Hematopoietic multipotent progenitor cell treated with erythropoietin and hydrocortisone succinate and interleukin-3 and kit ligand, for 15 days (in vitro differentiated cells): ENCODE measurements around the gene GOPC.

ENCODE experiments used
- DNase-seq: peaks from one replicate; pipeline ENCODE4 v3.0.0-alpha.2; 2015; ENCODE audit warnings: low spot score

The GOPC gene

DNA sequence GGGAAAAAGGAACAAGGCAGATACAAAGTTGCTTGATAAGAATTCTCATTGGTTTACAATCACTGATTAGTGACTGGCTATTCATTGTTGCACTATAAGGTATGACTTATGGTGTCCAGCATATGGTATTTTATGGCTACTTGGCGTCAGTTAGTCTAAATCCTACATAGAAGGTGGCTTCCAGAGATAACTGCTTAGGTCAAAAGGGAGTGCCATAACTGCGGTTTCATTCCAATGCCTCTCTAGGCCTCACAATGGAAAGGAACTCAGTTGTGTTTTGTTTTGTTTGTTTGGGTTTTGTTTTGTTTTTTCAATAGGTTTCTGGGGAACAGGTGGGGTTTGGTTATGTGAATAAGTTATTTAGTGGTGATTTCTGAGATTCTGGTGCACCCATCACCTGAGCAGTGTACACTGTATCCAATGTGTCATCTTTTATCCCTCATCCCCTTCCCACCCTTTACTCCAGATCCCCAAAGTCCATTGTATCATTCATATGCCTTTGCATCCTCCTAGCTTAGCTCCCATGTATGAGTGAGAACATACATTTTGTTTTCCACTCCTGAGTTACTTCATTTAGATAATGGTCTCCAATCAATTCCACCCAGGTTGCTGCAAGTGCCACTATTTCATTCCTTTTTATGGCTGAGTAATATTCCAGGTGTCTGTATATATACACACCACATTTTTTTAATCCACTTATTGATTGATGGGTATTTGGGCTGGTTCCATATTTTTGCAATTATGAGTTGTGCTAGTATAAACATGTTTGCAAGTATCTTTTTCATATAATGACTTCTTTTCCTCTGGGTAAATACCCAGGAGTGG lies 7.0 kb downstream of the GOPC start:
- no peak for DNase-seq

DNA sequence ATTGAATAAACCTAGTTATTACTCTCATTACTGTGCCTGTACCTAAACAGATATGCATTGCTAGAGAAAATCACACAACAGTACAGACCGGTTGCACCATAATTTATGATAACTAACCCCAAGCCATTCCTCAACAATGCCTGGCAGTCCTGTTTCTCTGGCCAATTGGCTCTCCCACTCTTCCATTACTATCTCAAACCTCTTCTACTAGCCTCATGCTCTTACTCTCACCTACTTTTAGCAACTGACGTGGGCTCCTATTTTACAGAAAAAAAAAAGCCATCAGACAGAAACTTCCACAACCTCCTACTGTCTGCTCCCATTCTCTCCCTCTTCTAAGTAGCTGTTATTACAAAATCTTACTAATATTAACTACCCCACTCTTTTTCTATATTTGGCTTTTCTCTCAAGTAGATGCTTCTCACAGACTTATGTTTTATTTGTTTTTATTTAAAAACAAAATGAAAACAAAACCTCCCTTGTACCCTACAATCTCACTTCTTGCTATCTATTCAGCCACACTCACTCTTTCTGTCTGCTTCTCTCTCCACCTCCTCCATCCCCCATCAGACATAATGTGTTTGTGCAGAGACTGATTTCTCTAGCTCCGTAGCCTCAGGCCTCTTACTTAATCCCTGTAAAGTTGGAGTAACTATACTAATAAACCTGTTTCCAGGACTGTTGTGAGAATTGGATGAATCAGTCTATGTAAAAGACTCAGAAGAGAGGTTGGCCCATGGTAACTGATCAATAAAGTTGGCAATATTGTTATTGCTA lies 9.1 kb downstream of the GOPC start:
- no peak for DNase-seq

DNA sequence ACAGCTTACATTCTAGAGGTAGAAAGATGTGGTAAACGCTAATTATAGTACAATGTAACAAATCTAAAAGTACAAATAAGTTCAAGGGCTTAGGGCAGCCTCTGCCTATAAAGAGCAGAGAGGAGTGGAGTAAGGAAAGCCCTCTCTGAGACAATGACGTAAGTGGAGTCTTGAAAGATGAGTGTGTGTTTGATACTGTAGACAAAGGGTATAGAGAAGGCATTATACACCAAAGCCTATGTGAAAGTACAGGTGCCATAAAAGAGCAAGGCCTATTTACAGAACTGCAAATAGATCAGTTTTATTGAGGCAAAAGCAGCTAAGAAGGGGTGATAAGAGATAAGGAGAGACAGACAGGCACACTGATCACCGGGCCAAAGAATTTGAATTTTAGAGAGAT lies 10.9 kb downstream of the GOPC start:
- DNase-seq, result no peak

DNA sequence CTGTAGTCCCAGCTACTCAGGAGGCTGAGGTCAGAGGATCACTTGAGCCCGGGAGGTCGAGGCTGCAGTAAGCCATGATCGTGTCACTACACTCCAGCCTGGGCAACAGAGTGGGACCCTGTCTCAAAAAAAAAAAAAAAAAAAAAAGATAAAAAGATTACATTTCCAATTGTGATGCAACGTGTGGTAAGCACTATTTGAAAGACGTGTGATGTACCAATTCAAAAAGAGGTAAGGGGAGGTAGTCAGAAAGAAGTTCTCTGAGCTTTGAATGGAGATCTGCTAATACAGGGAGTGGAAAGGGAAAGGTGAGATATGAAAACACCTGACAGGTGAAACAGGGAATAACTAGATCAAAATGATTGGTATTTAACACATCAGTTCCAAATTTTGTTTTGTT lies 11.9 kb downstream of the GOPC start:
- no peak for DNase-seq

DNA sequence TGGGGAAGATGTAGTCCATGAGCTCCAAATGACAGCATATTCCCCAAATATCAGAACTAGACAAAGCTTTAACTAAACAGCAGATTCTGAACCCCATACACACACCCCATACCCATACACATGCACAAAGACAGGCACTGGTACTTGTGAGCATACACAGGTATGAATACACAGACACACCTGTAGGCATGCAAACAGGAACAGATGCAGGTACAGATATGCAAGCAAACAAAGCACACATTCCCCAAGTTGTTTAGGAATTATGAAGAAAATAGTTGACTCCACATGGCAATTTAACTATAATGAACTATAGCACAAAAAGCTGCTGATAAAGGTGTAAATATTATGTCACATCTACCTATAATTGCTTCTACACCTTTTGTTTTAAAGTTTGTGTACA lies 16.7 kb downstream of the GOPC start:
- no peak for DNase-seq

DNA sequence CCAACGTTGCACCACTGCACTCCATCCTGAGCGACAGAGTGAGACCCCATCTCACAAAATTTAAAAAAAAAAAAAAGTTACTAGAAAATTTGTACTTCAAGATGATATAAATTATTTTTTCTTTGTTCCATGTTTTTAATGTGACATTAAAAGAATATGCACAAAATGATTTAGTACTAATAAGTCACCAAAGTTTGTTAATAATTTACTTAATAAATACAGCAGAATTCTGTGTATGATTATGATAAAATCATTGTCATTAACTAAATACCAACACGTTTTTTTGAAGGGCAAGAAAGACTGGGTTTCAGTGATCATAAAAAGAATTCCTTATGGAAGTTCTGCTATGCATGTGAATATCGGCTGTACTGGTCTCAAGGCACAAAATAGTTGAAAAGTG lies 28.1 kb downstream of the GOPC start:
- no peak for DNase-seq

DNA sequence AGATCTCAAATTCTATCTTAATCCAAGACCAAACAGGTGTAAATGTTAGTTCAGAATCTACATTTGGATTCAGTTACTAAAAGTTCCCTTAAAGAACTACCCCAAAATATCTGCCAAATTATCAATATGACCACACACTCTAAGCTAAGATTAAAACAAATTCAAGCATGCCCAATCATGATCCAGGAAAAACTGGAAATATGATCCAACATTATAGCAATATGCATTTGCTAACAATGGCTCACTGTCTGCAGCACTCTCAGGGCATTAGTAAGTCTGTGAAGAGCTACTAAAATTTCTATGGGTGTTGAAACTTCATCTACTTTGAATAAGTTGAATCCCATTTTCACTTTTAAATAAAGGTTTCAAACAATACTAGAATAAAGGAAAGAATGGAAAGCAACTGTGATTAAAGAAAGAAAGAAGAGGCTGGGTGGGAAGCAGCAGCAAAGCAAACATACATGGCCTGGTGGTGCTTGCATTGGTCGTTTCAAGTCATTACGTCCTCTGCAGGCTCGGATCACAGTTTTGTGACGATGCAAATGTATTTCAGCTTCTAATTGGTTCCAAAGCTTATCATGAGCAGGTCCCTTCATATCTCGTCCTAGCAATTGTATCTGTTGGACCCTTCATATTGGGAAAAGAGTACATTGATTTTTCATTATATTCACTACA lies 29.2 kb downstream of the GOPC start:
- DNase-seq, result no peak

DNA sequence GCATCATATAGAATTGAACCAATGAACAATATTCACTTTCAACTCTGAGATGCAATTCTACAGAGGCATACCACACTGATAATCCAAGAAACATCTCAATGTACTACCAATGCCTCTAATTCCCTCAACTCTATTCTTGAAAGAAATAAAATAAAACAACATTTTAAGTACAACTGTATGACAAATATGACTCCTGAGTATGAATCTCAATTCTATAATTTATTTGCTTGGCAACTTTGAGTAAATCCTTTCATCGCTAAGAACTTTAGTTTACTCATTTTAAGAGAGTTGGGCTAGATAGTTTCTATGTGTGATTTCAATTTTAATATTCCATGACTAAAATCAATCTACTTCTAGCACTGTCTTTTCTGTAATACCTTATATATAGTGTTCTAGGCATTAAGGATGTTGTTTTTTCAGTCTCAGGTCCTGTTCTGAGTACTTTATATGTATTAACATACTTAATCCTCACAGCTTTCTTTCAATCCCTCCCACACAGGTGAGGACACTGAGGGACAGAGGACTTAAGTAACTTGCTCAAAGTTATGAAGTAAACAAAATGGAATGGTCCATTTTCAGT lies 33.4 kb downstream of the GOPC start:
- DNase-seq, result no peak

DNA sequence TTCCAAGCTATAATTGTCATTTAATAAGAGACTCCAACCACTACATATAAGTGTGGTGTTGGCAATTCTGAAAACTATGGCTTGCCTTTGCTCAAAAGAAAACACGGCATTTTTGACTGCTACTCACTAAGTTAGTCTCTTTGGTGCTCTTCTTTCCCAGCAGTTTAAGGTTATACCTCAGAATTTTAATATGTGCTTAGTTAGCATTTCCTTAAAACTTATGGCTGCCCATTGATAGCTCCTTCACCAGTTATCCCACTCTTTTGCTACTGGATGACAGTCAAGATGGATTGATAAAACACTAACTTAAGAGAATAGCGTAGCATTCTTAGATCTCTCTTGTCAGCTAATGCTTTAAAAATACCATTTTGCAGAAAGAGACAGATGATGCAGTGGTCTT lies 34.1 kb downstream of the GOPC start:
- no peak for DNase-seq

DNA sequence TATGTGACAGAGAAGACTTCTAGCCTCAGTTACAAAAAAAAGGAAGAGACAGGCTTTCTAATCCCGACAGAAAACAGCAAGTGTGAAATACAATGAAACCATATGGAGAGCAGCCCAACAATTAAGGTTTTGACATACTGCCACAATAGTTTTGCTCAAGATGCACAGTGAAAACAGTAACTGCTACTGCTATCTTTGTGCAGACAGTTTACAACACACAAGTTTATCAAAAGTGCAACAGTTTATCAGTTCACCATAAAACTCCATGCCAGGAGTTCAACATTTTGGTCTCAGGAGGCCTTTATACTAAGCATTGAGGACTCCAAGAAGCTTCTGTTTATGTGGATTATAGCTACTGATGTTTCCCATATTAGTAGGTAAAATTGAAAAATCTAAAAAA lies 37.6 kb downstream of the GOPC start:
- DNase-seq, result no peak

DNA sequence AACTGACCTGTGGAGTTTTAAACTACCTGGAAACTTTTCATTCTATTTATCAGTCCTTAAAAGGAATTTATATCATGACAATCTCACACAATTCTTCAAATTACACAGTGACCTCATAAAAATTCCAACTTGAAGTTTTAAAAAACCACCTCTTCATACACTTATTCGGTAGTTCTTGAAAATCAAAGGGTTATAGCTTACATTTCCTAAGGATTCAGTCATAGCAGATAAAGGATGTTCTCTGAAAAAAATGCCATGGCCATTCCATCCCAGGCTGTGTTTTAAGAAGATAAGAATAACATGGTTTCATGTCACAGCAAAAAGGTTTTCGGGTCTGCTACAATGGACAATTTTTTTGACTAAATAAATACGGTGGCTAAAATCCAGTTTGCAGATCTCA lies 41.2 kb downstream of the GOPC start:
- DNase-seq, result no peak

DNA sequence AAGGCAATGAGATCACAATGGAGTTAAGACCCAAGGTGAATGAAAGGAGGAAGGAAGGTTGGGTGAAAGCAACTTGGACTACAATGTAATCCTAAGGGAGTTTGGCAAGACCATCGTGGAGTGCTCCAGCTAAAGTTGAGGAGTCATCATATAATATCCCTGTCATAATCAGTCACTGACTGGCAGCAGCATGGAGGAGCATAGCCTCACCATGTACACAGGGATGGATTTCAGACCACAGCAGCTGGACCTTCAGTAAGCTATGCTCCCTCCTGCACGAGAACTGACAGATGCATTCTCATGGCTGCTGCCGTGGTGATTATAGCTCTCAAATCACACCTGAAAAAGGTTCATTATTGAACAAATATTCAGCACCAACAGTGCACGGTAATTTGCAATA lies 43.0 kb downstream of the GOPC start:
- no peak for DNase-seq

DNA sequence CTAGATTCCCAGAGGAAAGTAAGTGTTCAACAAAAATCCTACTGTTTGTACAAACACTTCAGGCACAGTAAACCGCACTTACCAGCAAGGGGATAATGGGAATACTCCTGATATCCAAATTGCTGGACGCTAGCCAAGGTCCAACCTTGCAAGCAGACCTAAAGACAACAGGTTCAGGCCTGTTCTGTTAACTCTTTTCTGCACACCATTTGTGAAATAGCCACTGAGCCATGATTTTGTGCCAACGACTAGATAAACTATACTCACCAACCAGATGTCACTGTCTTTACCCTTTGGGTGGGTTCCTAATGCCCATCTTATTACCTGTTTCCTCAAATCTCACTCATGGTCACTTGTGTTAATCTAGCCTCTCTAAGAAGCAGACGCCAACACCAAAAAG lies 43.5 kb downstream of the GOPC start:
- no peak for DNase-seq

DNA sequence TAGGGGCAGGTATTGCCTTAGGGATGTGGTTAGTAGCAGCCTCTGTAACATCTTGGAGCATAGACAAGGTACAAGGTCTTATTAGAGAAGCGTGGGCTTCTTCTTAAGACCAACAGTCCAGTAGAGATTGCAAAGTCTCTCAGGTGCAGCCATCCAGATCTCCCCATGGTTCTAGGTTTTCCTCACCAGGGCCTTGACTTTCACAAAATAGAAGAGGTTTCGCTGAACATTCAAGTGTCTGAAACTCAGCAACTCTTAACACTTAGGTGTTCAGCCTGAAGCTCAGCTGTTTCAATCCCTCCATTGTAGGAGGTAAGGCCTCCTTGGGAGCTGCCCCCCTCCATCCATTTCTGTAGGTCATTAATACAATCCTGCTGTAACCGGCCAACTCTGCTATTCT lies 44.4 kb downstream of the GOPC start:
- no peak for DNase-seq

DNA sequence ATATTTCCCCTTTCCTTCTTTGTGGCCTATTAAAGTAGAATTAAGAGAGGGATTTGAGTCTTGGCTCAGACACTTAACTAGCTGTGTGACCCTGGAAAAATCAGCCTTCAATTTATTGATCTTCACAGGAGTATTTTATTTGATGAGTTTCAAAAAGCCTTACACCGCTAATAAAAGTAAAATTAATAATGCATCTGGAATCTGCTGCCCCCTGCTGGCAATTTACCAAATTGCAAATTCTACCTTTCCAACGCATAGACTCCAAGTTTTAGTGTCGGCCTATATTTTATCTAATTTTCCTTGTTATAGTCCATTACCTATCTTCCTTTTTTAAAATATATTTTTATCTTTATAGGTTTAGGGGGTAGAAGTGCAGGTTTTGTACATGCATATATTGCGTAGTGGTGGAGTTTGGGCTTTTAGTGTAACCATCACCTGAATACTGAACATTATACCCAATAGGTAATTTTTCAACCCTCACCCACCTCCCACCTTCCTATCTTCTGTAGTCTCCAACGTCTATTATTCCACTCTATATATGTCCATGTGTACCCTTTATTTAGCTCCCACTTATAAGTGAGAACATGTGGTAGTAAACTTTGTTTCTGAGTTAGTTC lies 46.3 kb downstream of the GOPC start:
- peak; percentile 63 for DNase-seq

DNA sequence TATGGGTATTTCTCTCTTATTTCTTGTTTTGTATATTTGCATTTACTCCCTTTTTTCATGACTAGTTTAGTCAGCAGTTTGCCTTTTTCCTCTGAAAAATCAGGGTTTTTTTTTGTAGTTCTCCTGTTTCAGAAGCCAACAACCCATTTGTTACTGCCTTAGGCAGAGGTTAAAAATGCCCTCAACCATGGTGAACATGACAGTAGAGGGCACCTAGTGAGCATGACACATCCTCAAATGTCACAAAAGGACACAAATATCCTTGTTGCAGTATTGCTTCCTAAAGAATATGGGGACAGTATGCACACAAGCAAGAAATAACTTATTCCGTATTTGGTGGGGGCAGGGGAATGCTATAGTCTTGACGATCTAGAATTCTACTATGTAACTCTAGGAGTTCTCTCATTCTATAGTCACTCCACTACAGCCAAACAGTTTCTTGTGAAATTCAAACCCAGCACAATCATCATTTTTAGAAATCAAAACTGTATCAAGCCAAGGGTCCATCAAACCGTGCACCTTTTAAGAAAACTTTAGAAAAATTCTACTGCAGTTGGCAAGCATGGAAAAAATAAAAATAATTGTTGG lies 47.0 kb downstream of the GOPC start:
- no peak for DNase-seq

DNA sequence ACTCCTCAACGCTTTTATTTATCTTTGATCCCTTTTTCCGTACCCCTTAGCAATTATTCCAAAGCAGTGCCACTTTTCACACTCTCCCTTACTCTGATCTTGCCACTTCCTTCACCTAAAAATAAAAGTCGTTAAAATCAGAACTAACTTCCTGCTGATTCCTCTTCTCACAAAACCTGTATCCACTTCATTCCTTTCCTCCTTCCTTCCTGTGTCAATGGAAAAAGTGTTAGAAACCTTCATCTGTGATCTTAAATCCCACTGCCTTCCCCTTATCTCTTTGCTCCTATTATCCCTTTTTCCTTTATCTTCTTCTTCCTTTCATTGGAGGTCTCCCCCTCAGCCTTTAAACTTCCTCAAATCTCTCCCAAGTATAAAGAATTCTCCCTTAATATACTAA lies 49.2 kb downstream of the GOPC start:
- no peak for DNase-seq

DNA sequence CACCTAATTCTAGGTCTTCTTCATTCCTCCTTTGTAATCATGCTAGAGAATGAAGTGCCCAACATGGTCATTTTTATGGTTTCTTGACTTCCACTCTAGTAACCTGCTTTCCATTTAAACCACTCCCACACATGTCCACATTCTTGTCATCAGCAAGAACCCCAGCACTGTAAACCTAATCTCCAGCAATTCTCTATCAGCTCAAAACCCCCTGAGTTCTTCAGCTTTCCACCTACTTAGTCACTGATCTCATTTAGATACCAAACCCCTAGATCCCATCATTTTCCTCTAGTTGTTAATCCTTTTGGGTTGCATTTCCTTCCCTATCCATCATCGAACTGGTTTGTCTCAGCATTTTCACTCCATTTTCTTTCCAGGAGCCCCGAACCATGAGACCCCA lies 49.7 kb downstream of the GOPC start:
- DNase-seq, result no peak

DNA sequence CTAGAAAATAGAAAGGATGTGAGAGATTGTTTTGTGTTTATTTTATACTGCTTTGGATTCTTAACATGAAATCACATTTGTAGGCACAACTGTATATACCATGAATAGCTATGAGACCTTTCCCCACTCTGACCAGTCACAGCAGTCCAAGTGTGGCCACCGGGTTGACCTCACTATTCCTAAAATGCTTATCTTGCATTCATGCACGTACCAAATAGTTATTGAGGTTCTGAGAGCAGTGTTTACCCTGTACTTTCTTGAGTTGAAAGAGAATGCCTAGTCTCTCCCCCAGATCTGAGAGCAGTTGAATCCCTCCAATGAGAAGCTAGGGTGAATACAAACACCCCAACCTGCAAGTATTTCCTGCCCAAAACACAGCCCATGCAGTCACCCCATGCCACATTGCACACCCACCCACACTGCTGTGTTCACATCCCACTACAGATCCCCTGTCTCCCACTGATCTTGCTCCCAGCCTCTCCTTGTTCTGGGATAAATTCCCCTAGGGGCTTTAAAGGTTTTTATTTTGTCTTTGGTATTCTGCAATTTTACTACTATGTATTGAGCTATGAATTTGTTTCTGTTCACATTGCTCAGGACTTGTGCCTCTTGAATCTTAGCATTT lies 51.6 kb downstream of the GOPC start:
- DNase-seq, result no peak

DNA sequence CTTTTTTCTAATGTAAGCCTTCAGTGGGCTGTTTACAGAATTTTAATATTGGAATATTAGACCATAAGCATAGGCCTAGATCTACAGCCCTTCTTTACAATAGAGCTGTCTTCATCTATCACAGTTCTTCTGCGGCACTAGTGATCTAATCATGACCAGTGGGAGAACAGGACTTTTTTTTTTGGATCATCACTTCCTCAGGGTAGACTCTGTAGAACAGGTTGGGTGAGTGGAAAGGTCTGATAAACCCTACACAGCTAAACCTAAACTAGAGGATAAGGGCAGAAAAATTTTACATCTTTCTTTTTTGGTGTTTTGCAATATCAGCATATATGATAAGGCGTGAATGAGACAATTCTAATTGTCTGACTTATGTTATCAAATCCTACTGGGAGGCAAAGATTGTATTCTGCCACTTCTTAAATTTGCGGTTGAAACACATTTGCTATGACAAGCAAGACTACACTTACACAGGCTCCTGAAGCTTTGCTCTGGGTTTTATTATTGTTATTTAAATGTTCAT lies 52.2 kb downstream of the GOPC start:
- DNase-seq, result no peak

DNA sequence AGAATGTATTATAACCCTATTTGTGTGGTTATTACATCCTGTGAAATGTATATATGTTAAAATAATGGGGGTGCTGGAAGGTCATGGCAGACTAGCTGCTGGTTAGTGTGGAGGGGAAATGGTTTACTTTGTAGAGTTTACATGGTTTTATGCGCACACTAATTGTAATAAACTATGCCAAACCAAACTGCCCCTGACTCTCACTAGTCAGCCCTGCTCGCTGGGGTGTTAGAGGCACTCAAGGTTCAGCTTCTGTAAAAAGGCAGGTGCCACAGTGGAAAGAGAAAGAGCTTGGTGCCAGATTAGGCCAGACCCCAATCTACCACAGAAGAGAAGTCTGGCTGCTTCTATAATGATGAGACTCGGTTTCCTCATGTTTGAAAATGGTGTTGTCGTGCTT lies 52.7 kb downstream of the GOPC start:
- DNase-seq, result no peak
